ENCODE measurements around the gene RTL10.

The RTL10 gene

GRCh38 chr22:19854778-19855503, at the start of gene RTL10, which contains the start of gene GNB1L:
Gene RTL10, minus strand, starts transcription at chr22:19854874. Its CDS starts 2,613 bp downstream, at chr22:19852261.
Gene GNB1L, minus strand, starts transcription at chr22:19854874. Its CDS starts 33,519 bp downstream, at chr22:19821355.
- in situ Hi-C loops (cut with MboI; ENCODE audit: low sequenced_read_pairs), result no loop called here

DNA sequence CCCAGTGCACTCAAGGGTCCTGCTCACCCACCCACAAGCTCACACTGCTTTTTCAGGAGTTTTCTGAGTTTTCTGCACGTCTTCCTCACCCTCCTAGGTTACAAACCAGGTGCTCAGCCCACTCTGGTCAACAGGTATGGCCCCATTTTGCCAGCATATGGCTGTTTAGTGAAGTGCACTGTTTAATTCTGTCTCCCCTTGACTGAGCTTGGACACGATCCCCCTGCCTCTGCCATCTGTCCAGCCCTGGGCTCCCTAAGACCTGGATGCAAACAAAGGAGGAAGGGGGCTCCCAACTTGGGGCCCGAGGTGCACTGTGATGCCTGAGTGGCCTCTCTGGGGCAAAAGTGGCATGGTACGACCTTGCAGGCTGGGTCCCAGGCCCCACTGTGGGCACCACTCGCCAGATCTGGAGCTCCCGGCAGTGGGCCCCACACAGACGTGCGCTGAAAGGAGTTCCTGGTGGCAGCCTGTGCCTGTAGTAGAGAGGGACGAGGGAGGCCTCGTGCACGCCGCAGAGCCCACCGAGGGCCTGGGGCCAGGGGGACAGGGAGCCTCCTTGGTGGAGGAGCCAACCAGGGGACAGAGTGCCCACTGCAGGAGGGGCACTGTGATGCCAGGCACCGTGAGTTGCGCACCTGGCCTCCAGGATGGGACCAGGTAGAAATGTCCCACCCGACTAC, 49.6 kb upstream of the RTL10 start:
- in situ Hi-C loops (cut with MboI; ENCODE audit: low sequenced_read_pairs), result no loop called here

GRCh38 chr22:19903513-19903912, 48.8 kb upstream of the RTL10 start:
- in situ Hi-C loops (cut with MboI; ENCODE audit: low sequenced_read_pairs), result no loop called here

DNA sequence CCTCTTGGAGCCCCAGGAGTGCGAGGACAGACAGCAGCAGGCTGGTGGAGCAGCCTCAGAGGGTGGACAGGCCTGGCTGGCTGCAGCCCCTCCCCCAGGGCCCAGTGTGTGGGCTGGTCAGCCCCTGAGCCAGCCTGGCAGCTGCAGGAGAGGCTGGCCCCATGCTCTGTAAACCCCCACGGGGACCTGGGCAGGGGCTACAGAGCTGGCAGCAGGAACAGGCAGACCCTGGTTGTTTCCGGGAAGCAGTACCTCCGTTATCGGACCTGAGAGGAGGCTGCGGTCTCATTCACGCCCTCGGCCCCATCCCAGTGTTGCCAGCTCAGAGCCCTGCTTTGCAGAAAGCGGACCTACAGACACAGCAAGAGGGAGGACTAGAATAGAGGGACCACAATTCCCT, 48.4 kb upstream of the RTL10 start:
- in situ Hi-C loops (cut with MboI; ENCODE audit: low sequenced_read_pairs), result no loop called here

DNA sequence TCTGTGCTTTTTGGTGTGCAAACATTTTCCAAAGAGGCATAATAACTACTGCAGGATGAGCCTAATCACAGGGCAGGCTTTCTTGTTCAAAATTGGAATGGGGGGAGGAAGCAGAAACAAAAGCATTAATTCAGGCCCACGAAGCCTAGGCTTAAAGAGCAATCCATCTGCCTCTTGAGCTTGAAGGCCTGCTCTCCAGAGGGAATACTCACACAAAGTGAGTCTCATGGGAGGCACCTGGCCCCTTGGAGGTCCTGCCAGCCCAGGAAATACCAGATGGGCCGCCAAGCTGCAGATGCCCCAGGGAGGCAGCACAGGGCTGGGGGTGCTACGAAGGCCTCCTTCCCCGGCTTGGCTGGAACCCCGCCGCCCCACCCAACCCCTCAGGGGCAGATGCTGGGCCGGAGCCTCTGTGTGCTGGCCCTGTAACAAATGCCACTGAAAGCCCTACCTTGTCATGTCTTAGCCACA, 47.6 kb upstream of the RTL10 start:
- in situ Hi-C loops (cut with MboI; ENCODE audit: low sequenced_read_pairs), result no loop called here

GRCh38 chr22:19901577-19902244, 47.0 kb upstream of the RTL10 start:
- in situ Hi-C loops (cut with MboI; ENCODE audit: low sequenced_read_pairs), result no loop called here

- in situ Hi-C loops (cut with MboI; ENCODE audit: low sequenced_read_pairs), result no loop called here
Observed at GRCh38 chr22:19900707-19901436, 46.2 kb upstream of the RTL10 start.

GRCh38 chr22:19898831-19899567, 44.3 kb upstream of the RTL10 start:
- in situ Hi-C loops (cut with MboI; ENCODE audit: low sequenced_read_pairs), result no loop called here

GRCh38 chr22:19898145-19898544, 43.5 kb upstream of the RTL10 start:
- in situ Hi-C loops (cut with MboI; ENCODE audit: low sequenced_read_pairs), result no loop called here

GRCh38 chr22:19897726-19898125, 43.1 kb upstream of the RTL10 start:
- in situ Hi-C loops (cut with MboI; ENCODE audit: low sequenced_read_pairs), result no loop called here

GRCh38 chr22:19896665-19897355, 42.1 kb upstream of the RTL10 start:
- in situ Hi-C loops (cut with MboI; ENCODE audit: low sequenced_read_pairs), result no loop called here

DNA sequence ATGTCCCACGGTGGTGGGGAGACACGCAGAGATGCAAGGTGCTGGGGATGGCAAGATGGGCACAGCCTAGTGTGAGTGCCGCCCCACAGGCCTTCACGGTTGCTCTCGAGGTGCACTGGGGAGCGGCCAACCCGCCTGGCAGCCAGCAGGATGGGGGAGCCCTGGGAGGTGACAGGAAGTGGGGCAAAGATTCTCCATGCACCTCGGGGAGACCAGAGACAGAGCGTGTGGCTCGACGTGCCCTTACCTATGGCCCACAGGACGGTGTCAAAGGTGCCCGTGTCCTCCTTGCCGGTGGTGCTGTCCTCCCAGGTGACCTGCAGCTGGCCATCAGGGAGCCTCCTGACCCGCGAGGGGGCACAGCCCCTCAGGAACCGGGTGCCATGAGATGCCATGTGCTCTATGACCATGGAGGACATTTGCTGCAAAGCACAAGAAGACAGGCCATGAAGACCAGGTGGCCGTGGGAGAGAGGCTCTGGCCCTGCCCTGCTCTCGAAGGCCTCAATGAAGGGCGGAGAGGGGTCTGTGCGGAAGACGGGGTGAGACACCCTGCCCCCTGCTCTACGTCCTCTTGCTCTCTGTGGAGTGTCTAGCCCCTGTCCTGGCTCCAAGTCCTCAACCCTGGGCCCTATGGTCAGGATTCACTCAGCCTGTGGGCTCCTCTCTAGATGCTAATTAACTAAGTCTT, 40.6 kb upstream of the RTL10 start:
- in situ Hi-C loops (cut with MboI; ENCODE audit: low sequenced_read_pairs), result no loop called here

DNA sequence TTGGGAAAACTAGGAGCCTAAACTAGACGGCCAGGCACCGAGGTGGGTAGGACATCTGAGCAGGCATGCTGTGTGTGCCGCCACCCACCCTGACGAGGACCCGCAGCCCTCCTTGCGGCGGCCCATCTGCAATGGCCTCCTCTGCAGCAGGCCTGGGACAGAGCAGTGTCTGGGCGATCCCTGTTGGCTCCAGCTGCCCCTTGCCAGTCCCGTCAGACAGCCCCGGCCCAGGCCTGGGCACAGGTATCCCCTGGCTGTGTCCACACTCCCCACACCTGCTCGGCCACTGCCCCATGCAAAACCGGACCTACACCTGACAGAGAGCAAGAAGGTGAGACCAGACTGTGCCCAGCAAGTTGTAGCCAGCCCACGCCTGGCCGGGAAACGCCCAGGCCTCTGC, 38.7 kb upstream of the RTL10 start:
- in situ Hi-C loops (cut with MboI; ENCODE audit: low sequenced_read_pairs), result no loop called here

DNA sequence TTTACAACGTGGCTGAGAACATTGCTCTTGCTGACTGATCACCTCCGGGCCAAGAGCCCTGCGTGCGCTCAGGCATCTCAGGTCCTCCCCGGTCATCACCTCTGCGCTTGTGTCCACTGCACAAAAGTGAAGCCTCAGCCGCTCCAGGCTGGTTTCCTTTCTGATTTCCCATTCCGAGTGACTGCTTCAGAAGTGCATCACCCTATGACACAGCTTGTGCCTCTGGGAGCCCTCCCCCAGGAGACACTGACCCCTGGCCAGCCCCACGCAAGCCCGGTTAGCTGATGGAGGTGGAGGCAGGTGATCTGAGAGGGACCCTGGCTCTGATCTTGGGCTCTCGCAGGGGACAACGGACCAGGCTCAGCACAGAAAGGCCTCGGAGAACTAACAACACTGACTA, 38.3 kb upstream of the RTL10 start:
- in situ Hi-C loops (cut with MboI; ENCODE audit: low sequenced_read_pairs), result no loop called here

- in situ Hi-C loops (cut with MboI; ENCODE audit: low sequenced_read_pairs), result no loop called here
Observed at GRCh38 chr22:19892257-19892879, 37.7 kb upstream of the RTL10 start.

- in situ Hi-C loops (cut with MboI; ENCODE audit: low sequenced_read_pairs), result no loop called here
Observed at GRCh38 chr22:19891317-19892256, 36.9 kb upstream of the RTL10 start.

DNA sequence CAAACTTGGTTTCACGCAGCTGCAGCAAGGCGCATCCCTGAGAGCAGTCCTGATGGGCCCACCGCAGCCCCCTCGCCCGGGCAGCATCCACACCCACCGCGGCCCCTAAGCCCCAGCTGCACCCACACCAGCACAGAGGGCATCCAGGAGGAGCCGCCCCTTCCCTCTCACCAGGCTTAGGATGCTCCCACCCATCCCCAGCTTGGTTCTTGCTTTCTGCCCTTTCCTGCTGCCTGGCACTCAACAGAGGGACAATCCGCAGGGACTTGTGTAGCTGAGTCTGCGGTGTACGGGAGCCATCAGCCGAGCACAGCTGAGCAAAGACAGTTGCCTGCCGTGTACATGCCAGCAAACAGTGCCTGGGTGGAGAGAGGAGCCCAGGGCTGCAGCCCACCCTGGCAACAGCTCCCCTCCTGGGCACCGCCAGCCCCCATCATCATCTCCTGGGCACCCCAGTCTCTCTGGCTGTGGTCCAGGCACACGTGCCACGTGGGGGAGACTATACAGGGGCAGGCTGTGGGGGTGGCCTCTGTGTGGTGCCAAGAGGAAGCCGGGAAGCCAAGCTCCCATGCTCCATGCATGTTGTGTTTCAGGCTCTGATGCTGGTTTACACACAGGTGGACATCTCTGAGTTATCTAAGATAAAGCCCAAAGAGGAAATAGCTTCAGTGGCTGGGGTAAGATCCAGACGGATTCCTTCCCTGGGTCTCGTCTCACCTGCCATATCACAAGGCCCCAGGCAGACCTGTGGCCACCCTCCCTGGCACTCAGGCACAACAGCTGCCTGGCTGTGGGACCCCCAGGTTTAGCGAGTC, 36.0 kb upstream of the RTL10 start:
- in situ Hi-C loops (cut with MboI; ENCODE audit: low sequenced_read_pairs), result no loop called here

All from hTERT RPE-1 (cell line).